Measurements from ENCODE around the gene TP53. TPM values are rescaled to one million over a fixed set of nuclear protein-coding genes. Genes with fewer than 3 reads are reported as not detected.

Gene TP53
- total and polyA plus RNA-seq, 2 of the 4 experiments (the other 2 are of a cell fraction), result 31.2 to 48.5 TPM

GRCh38 chr17:7688808-7689316 is 1.6 kb upstream of the TP53 start:
- DNase-seq (no peak), ATAC-seq (ENCODE audit: low read depth) (no peak)
- Histone ChIP-seq H3K79me1 (ENCODE audit: low read depth in 1 of 2, low read length in 2 of 2) (peaks cover 15 to 51% of the 10 kb centered on the region in 2 experiments), H3K36me3 (ENCODE audit: control insufficient read depth, insufficient read depth, low read length) (no peaks in the 10 kb centered on the region; the same call in 1 of the 2 replicates), H4K20me1 (ENCODE audit: insufficient read depth, low read length) (peaks cover 4% of the 10 kb centered on the region), H2BK15ac (ENCODE audit: low read depth, low read length) (no peak overlapping the region), H3K27me3 (ENCODE audit: control insufficient read depth, insufficient read depth, low read length) (no peaks in the 10 kb centered on the region), H2BK5ac (ENCODE audit: low read depth, low read length, poor library complexity, severe bottlenecking) (no peak overlapping the region), H3K14ac (replicated peaks; ENCODE audit: low read depth, low read length) (0 out of 2 replicates have a peak overlapping the region, but pooled peaks have one; percentile 14), H3K4me1 (ENCODE audit: control insufficient read depth, insufficient read depth, low read length) (no peaks in the 10 kb centered on the region), H2AK5ac (ENCODE audit: low read depth, low read length) (no peak overlapping the region), H2AK9ac (replicated peaks; ENCODE audit: low read depth, low read length, poor library complexity) (peak overlapping the region; percentile 79), H4K8ac (ENCODE audit: low read depth in 2 of 2, low read length in 2 of 2) (peak overlapping the region; percentile 34 to 64; a peak in 1 of 4 replicates), H3K56ac (ENCODE audit: extremely low read depth, insufficient read depth, low read length) (peak overlapping the region; percentile 62; the same call in 1 of the 2 replicates), H4K5ac (ENCODE audit: low read depth, low read length) (no peak overlapping the region), H3K9ac (ENCODE audit: low read depth, low read length) (peak overlapping the region; percentile 90), H3K9me1 (ENCODE audit: insufficient read depth, low read length) (no peaks in the 10 kb centered on the region), H3K4me3 (ENCODE audit: insufficient read depth, low read depth, low read length) (peak overlapping the region; percentile 83), H2AFZ (replicated peaks; ENCODE audit: low read length, poor library complexity) (peak overlapping the region; percentile 90), H3K18ac (ENCODE audit: low read depth, low read length) (no peak overlapping the region), H3K4me2 (ENCODE audit: low read depth, low read length) (peak overlapping the region; percentile 92), H2BK120ac (ENCODE audit: low read depth, low read length) (no peak overlapping the region), H2BK20ac (ENCODE audit: low read depth, low read length) (no peak overlapping the region), H4K91ac (ENCODE audit: insufficient read depth, low read depth, low read length) (no peak overlapping the region), H3K23ac (ENCODE audit: low read depth, low read length) (no peak overlapping the region), H3K27ac (ENCODE audit: insufficient read depth, low read length) (peak overlapping the region; percentile 46; the same call in 1 of the 2 replicates), H3K9me3 (ENCODE audit: control insufficient read depth, insufficient read depth, low read length) (no peaks in the 10 kb centered on the region), H3K4ac (ENCODE audit: low read depth, low read length) (no peak overlapping the region)
- dilution Hi-C loops (cut with HindIII; ENCODE audit: low sequenced_read_pairs, unreplicated experiment) (no loop called here), in situ Hi-C loops (cut with MboI; ENCODE audit: low sequenced_read_pairs) (no loop called here), intact Hi-C loops (cut with micrococcal nuclease) (loop anchor here (1.0 to 5.0 kb wide), 3 partner anchors 55 to 207 kb away; partner anchors contain the start of genes POLR2A and SLC35G6)
- no TSS peak for BruUV-seq (replicated peaks)
- CTCF ChIA-PET, result interaction anchor here (0.7 to 4.1 kb wide), 5 partner anchors 13 to 110 kb away, joined by 3 to 27 read pairs (median 4); partner anchors contain the start of genes CD68, SAT2 and SHBG
- TF ChIP-seq RFX5 (IDR thresholded peaks at IDR 0.05; ENCODE audit: low read depth, low read length) (no peak), SMC3 (IDR thresholded peaks at IDR 0.05; ENCODE audit: low read depth, low read length) (no peak), MAZ (IDR thresholded peaks at IDR 0.05; ENCODE audit: borderline replicate concordance, low read depth, low read length) (no peak), RCOR1 (IDR thresholded peaks at IDR 0.05; ENCODE audit: insufficient replicate concordance, low read length) (no peak), RAD21 (IDR thresholded peaks at IDR 0.05; ENCODE audit: low read length) (no peak), BHLHE40 (IDR thresholded peaks at IDR 0.05; ENCODE audit: low read depth, low read length) (no peak), ELK1 (IDR thresholded peaks at IDR 0.05; ENCODE audit: borderline replicate concordance, low read depth, low read length) (no peak), FOS (IDR thresholded peaks at IDR 0.05; ENCODE audit: low read depth, low read length) (no peak), CHD1 (IDR thresholded peaks at IDR 0.05; ENCODE audit: low read depth, low read length) (no peak)
- POLR2A ChIA-PET (ENCODE audit: unreplicated experiment), result interaction anchor here (0.5 to 3.0 kb wide), 2 partner anchors 14 to 61 kb away, joined by 3 to 9 read pairs; partner anchors contain the start of gene SAT2
- WGBS, 2 experiments (ENCODE audit: extremely low coverage in 2 of 2, insufficient read length in 1 of 2), result 10% methylated on average over 3 of the region's 13 CpGs; no CpG with 5 or more reads in 1 of the 2 experiments
